ENCODE data around the gene GSTA4.
"Not testable (repeated sequence)": the region's sequence is repeated elsewhere in the genome, so short reads cannot be mapped to it uniquely, and the experiment has no call there.

- not testable (repeated sequence) for TF ChIP-seq CTCF, POLR2AphosphoS5 (IDR thresholded peaks at IDR 0.05)
Observed at GRCh38 chr6:53008192-53008687, 13.2 kb upstream of the GSTA4 start.
